WI38 (cell line): ENCODE results near the gene PARD3B.
A peak's percentile ranks its signal among the peaks of the same experiment; 100 is the strongest.

Source experiments
- H3K4me3 ChIP-seq: 2 replicates; pipeline ENCODE4 v1.5.1; 2011; ENCODE audit warnings: low read depth, mild to moderate bottlenecking, control low read depth, low read length
- CTCF ChIP-seq: IDR thresholded peaks from 2 replicates; pipeline ENCODE4 v1.5.1; 2012; ENCODE audit warnings: low read depth, mild to moderate bottlenecking, control low read depth, low read length

Gene PARD3B

DNA sequence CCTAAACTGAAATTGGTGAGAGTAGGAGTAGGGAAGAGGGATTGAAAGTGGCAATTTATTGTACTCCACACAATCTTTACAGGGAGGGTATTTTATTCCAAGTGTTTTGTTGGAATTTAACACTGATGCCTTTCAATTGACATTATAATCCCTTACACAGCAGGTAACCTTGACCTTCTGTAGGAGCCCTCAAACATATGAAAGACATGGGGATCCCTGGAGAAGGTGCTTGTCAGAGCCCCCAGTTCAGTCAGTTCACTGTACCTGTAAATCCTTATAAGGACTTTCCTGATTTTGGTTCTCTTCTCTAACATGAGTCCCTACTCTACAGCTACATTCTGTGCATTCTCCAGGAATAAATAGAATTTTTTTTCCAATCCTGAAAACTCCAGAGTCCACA, 752.1 kb downstream of the PARD3B start:
- H3K4me3 ChIP-seq, result no peak overlapping the region
- TF ChIP-seq CTCF, result no peak

- TF ChIP-seq CTCF, result no peak
- H3K4me3 ChIP-seq, result no peak overlapping the region
Observed at GRCh38 chr2:205297846-205298245, 752.6 kb downstream of the PARD3B start.

- H3K4me3 ChIP-seq, result no peak overlapping the region
- no peak for TF ChIP-seq CTCF
Observed at GRCh38 chr2:205311201-205311600, 765.9 kb downstream of the PARD3B start.

GRCh38 chr2:205321231-205321630, 776.0 kb downstream of the PARD3B start:
- H3K4me3 ChIP-seq, result no peak overlapping the region
- no peak for TF ChIP-seq CTCF

GRCh38 chr2:205323929-205324328, 778.7 kb downstream of the PARD3B start:
- H3K4me3 ChIP-seq, result no peak overlapping the region
- peak; percentile 25; the same call in 1 of the 2 replicates for TF ChIP-seq CTCF

GRCh38 chr2:205324355-205324754, 779.1 kb downstream of the PARD3B start:
- no peak for TF ChIP-seq CTCF
- H3K4me3 ChIP-seq, result no peak overlapping the region

DNA sequence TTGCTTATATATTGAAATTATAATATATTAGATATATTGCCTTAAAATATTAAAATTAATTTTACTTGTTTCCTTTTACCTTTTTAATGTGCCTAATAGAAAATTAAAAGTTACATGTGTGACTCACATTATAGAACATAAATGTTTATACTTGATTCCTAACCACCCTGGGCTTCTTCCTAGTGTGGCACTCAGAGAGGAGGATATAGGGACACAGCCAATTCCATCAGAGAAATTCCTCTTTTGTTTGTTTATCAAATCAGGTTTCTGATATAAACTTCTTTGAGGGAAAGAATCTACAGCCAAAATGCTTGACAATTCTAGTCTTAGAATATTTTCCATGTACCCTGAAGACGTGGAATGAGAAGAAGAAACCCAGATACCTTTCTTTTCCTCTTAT, 788.1 kb downstream of the PARD3B start:
- TF ChIP-seq CTCF, result no peak

More for the DNA sequence above, 788.1 kb downstream of the PARD3B start:
- H3K4me3 ChIP-seq, result no peak overlapping the region
